K562 (cell line): ENCODE measurements around the gene ZDHHC1. TPM values are rescaled to one million over a fixed set of nuclear protein-coding genes. Genes with fewer than 3 reads are reported as not detected.
A peak's percentile ranks its signal among the peaks of the same experiment; 100 is the strongest.

ENCODE experiments used
- ATAC-seq: fragments of 200-7000 bp; cut with Tn5 transposase; 3 replicates; pipeline ENCODE4 v1.9.1; 2020; ENCODE audit warnings: moderate library complexity
- BruUV-seq: library from RNA; stranded (reverse); fragments of 400-500 nt; replicated peaks from 2 replicates; lab custom pipeline; 2021; lab: Mats Ljungman, UMichigan
- CTCF ChIA-PET: fragments of 300-600 bp; formaldehyde crosslinking; extraction: SDS; loops from one replicate; lab custom pipeline; 2021; ENCODE audit warnings: low intra/inter-chr PET ratio; lab: Yijun Ruan, JAX
- POLR2A ChIA-PET: fragments of 300-600, 350-650 bp; sonication (Branson Sonifier 250); formaldehyde crosslinking; extraction: SDS; loops from one replicate; lab custom pipeline; 2021; ENCODE audit warnings: antibody characterized with exemption, inconsistent platforms; lab: Yijun Ruan, JAX
- DNase-seq, 4 experiments: peaks; one replicate each; pipeline versions ENCODE4 v3.0.0 to v3.0.0-alpha.2; 2011 to 2018; ENCODE audit warnings: low spot score in 3 of 4, mixed read lengths in 3 of 4; ENCODE audit errors: extremely low read depth in 1 of 4
- FAIRE-seq: peaks from 2 replicates; lab custom pipeline; 2011; peaks lifted over from hg19 to GRCh38; lab: Jason Lieb, UNC
- H2AFZ ChIP-seq: 2 replicates; pipeline ENCODE4 v1.6.0; 2011; ENCODE audit warnings: low read depth, low read length, control low read depth, inconsistent platforms
- H3K27ac ChIP-seq: fragments of 200-600 bp; 3 replicates; pipeline ENCODE4 v1.8.0; 2011; ENCODE audit warnings: low read depth, mild to moderate bottlenecking, control low read depth, inconsistent platforms, low read length, moderate library complexity, mixed read lengths; ENCODE audit errors: extremely low read depth
- H3K27me3 ChIP-seq, 2 experiments: fragments of 300-600 bp in 1 of 2; 2 replicates in 1 of 2; 3 replicates in 1 of 2; pipeline versions ENCODE4 v1.6.0 to v1.8.0; 2011; ENCODE audit warnings: inconsistent platforms in 2 of 2, low read length in 2 of 2, mild to moderate bottlenecking in 1 of 2, mixed read lengths in 1 of 2, moderate library complexity in 1 of 2; ENCODE audit not compliant: control insufficient read depth in 2 of 2, insufficient read depth in 2 of 2
- H3K36me3 ChIP-seq: fragments of 300-600 bp; 3 replicates; pipeline ENCODE4 v1.8.0; 2011; ENCODE audit warnings: mild to moderate bottlenecking, low read length, inconsistent platforms; ENCODE audit not compliant: control insufficient read depth, insufficient read depth
- H3K4me1 ChIP-seq, 2 experiments: fragments of 200-600 bp in 1 of 2; replicated peaks in 1 of 2; 2 replicates in 1 of 2; 3 replicates in 1 of 2; pipeline versions ENCODE4 v1.5.1 to v1.8.0; 2011; ENCODE audit warnings: inconsistent platforms in 2 of 2, low read length in 2 of 2, mild to moderate bottlenecking in 1 of 2, mixed read lengths in 1 of 2, moderate library complexity in 1 of 2; ENCODE audit not compliant: control insufficient read depth in 2 of 2, insufficient read depth in 2 of 2
- H3K4me2 ChIP-seq: 2 replicates; pipeline ENCODE4 v1.6.1; 2011; ENCODE audit warnings: low read length, control low read depth, inconsistent platforms, mixed read lengths; ENCODE audit not compliant: insufficient read depth
- H3K4me3 ChIP-seq: fragments of 200-600 bp; sonication (generic), shearing (Covaris generic); 2 replicates; pipeline ENCODE4 v1.5.1; 2016; ENCODE audit warnings: control low read depth, inconsistent platforms
- H3K79me2 ChIP-seq: fragments of 200-600 bp; 3 replicates; pipeline ENCODE4 v1.8.0; 2011; ENCODE audit warnings: low read length, inconsistent platforms; ENCODE audit not compliant: control insufficient read depth, insufficient read depth
- H3K9ac ChIP-seq, 2 experiments: 2 replicates each; pipeline versions ENCODE4 v1.6.0 to v1.6.1; 2011; ENCODE audit warnings: low read depth in 2 of 2, low read length in 2 of 2, control low read depth in 1 of 2, inconsistent platforms in 1 of 2, mild to moderate bottlenecking in 1 of 2, mixed read lengths in 1 of 2; ENCODE audit not compliant: insufficient read depth in 1 of 2
- H3K9me1 ChIP-seq: one replicate; pipeline ENCODE4 v1.6.0; 2011; ENCODE audit warnings: inconsistent platforms, mild to moderate bottlenecking, low read length, moderate library complexity; ENCODE audit not compliant: control insufficient read depth, insufficient read depth
- H3K9me3 ChIP-seq: replicated peaks from 2 replicates; pipeline ENCODE4 v1.5.1; 2011; ENCODE audit warnings: low read depth, low read length, inconsistent platforms; ENCODE audit not compliant: control insufficient read depth, insufficient read depth
- H4K20me1 ChIP-seq: replicated peaks from 2 replicates; pipeline ENCODE4 v1.6.1; 2011; ENCODE audit warnings: low read length, inconsistent platforms, mixed read lengths; ENCODE audit not compliant: control insufficient read depth, insufficient read depth
- ARID1B ChIP-seq: fragments of 450-650 bp; IDR thresholded peaks from 2 replicates; pipeline ENCODE4 v1.6.1; 2016; ENCODE audit warnings: antibody characterized with exemption, mild to moderate bottlenecking, inconsistent platforms
- FOXM1 ChIP-seq, 2 experiments: fragments of 450-650 bp in 1 of 2; sonication (generic) in 1 of 2; formaldehyde crosslinking in 1 of 2; IDR thresholded peaks; 2 replicates each; pipeline versions ENCODE4 v1.6.1 to v1.9.0; 2017 to 2022; ENCODE audit warnings: low read depth in 2 of 2, mild to moderate bottlenecking in 2 of 2, missing genetic modification reagents in 1 of 2, moderate library complexity in 1 of 2
- IFI16 ChIP-seq: fragments of 250-450 bp; sonication (Bioruptor Pico); IDR thresholded peaks from 2 replicates; pipeline ENCODE4 v2.1.2; 2022; ENCODE audit warnings: mild to moderate bottlenecking, inconsistent platforms
- KHSRP ChIP-seq: fragments of 450-650 bp; IDR thresholded peaks from 2 replicates; pipeline ENCODE4 v1.6.1; 2017
- TCF7 ChIP-seq: sonication (generic); IDR thresholded peaks from 2 replicates; pipeline ENCODE4 v1.6.1; 2016; ENCODE audit warnings: antibody characterized with exemption, borderline replicate concordance
- TSC22D4 ChIP-seq: fragments of 450-650 bp; IDR thresholded peaks from 2 replicates; pipeline ENCODE4 v1.6.1; 2016; ENCODE audit warnings: missing genetic modification characterization, missing biosample characterization, control low read depth
- ZNF282 ChIP-seq: sonication (generic); formaldehyde crosslinking; IDR thresholded peaks from 2 replicates; pipeline ENCODE4 v1.8.1; 2023; ENCODE audit warnings: missing genetic modification reagents
- ZNF3 ChIP-seq: fragments of 250-450 bp; sonication (Bioruptor Pico); IDR thresholded peaks from 2 replicates; pipeline ENCODE4 v1.5.0; 2021; ENCODE audit warnings: mild to moderate bottlenecking, moderate library complexity
- ZNF431 ChIP-seq: sonication (generic); formaldehyde crosslinking; IDR thresholded peaks from 2 replicates; pipeline ENCODE4 v1.8.0; 2022; ENCODE audit warnings: mild to moderate bottlenecking, missing genetic modification reagents
- ZNF830 ChIP-seq: fragments of 250-450 bp; sonication (Bioruptor Pico); IDR thresholded peaks from 2 replicates; pipeline ENCODE4 v1.5.0; 2021; ENCODE audit warnings: mild to moderate bottlenecking
- WGBS: fragments of 100-300 bp; shearing (Covaris generic); methylation state at CpG from one replicate; pipeline ENCODE4 v1.1.6; 2016; ENCODE audit warnings: low coverage, mixed read lengths; ENCODE audit not compliant: insufficient coverage; ENCODE audit errors: missing lambda C conversion rate; 5-methylcytosine and 5-hydroxymethylcytosine counted together
- in situ Hi-C: fragments of 300-500 bp; cut with MboI; formaldehyde crosslinking; loops from 4 replicates; pipeline ENCODE4 v1.15.0; 2018; ENCODE audit warnings: inconsistent platforms, mixed read lengths
- intact Hi-C: fragments of 100-400 bp; cut with micrococcal nuclease; formaldehyde crosslinking; loops from 2 replicates; pipeline ENCODE4 v1.14.2; 2022
- polyA plus RNA-seq, 8 experiments: library from polyadenylated mRNA; depleted of rRNA in 4 of 8; stranded (reverse) in 5 of 8; unstranded in 3 of 8; fragments of >200 nt; fragmentation: Nextera tagmentation in 2 of 8; fragmentation: Illumina TruSeq in 1 of 8; extraction: Ambion mirVana in 2 of 8; extraction: Trizol in 1 of 8; gene quantifications; 2 replicates each; pipeline versions ENCODE4 v1.2.1 to v1.2.3, GENCODE V29; 2011 to 2014; ENCODE audit warnings: inconsistent platforms in 1 of 8, missing spikeins in 1 of 8
- total RNA-seq, 7 experiments: library from RNA; depleted of rRNA in 6 of 7; stranded (reverse); fragments of >200 nt in 6 of 7; fragmentation: Illumina TruSeq in 2 of 7; extraction: Trizol in 2 of 7; gene quantifications; 2 replicates each; pipeline versions ENCODE4 v1.2.1 to v1.2.3, GENCODE V29; 2011 to 2021; ENCODE audit warnings: low replicate concordance in 1 of 7
- TF ChIP-seq, protein P1 (sequence below): fragments of 150-350 bp; IDR thresholded peaks from 2 replicates; pipeline ENCODE4 v1.6.1; 2014; ENCODE audit warnings: low read depth, mild to moderate bottlenecking, low read length, borderline replicate concordance
- TF ChIP-seq, protein P2 (sequence below): fragments of 250-450 bp; sonication (Bioruptor Pico); IDR thresholded peaks from 2 replicates; pipeline ENCODE4 v1.4.0; 2020; ENCODE audit warnings: borderline replicate concordance
- TF ChIP-seq, protein P3 (sequence below), 3 experiments: IDR thresholded peaks in 2 of 3; conservative IDR thresholded peaks in 1 of 3; 2 replicates each; pipeline ENCODE4 v1.5.1; 2011 to 2012; ENCODE audit warnings: low read length in 3 of 3, mild to moderate bottlenecking in 3 of 3, control low read depth in 2 of 3, improper control_type of control experiment in 1 of 3, inconsistent platforms in 1 of 3, low read depth in 1 of 3, mixed read lengths in 1 of 3, moderate library complexity in 1 of 3; ENCODE audit not compliant: insufficient read depth in 2 of 3

Gene ZDHHC1
- total and polyA plus RNA-seq, 9 of the 15 experiments (the other 6 are each of a cell fraction or from before 2014, with no cell fraction given): 0.06 to 0.77 (median 0.25) TPM; not detected in 4

DNA sequence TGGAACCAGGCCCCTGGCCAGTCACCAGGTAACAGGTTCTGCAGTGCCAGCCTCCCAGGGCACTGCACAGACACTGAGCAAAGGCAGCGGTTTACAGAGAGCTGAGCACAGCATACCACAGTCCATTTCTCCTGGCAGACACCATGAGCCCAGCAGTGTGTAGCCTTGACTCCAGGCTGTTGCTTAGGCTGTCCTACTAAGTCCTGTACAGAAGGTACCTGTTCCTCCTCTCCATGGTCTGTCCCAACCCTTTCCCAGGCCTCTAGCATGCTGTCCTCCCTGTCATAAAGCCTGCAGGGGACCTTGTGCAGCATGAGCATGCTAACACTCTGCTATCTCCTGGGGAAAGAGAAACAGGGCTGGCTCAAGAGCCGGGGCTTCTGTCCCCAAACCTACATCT, 44.7 kb upstream of the ZDHHC1 start:
- WGBS: 61% methylated on average over 2 of the region's 2 CpGs
- FAIRE-seq (no peak), ATAC-seq (no peak), DNase-seq (no peak)
- Histone ChIP-seq H3K4me3 (no peak overlapping the region), H3K79me2 (peaks cover 48% of the 10 kb centered on the region), H3K9me1 (peaks cover 24% of the 10 kb centered on the region), H3K4me2 (0 out of 2 replicates have a peak overlapping the region, but pooled peaks have one; percentile 43), H3K9ac (peak overlapping the region in 1 of 2 experiments; percentile 28; a peak in 1 of 4 replicates), H3K9me3 (no peaks in the 10 kb centered on the region), H3K27ac (no peak overlapping the region), H4K20me1 (peaks cover 58% of the 10 kb centered on the region), H3K4me1 (peaks cover 30 to 48% of the 10 kb centered on the region in 2 experiments), H3K36me3 (peaks cover 36% of the 10 kb centered on the region; the same call in 2 of the 3 replicates), H3K27me3 (no peaks in the 10 kb centered on the region), H2AFZ (no peak overlapping the region)
- POLR2A ChIA-PET: interaction anchor here (0.6 to 1.5 kb wide), 4 partner anchors 9 to 275 kb away, joined by 3 to 6 read pairs (median 4); no protein-coding TSS in a partner anchor
- in situ Hi-C loops (no loop called here), intact Hi-C loops (loop anchor here (10.0 kb wide), 1 partner anchor 506 kb away; no protein-coding TSS in a partner anchor)
- BruUV-seq: no TSS peak
- CTCF ChIA-PET: no interaction called here
- TF ChIP-seq IFI16 (no peak), TSC22D4 (no peak), KHSRP (no peak), TCF7 (no peak), ZNF431 (CRISPR knock-in tag) (no peak), FOXM1 (IDR thresholded peaks at IDR 0.05; ENCODE audit: low read depth) (no peak), FOXM1 (CRISPR knock-in tag; IDR thresholded peaks at IDR 0.05; ENCODE audit: low read depth) (no peak), ZNF830 (CRISPR knock-in tag) (no peak), ARID1B (no peak), ZNF3 (CRISPR knock-in tag) (no peak), ZNF282 (no peak)
- TF ChIP-seq, protein P1, sequence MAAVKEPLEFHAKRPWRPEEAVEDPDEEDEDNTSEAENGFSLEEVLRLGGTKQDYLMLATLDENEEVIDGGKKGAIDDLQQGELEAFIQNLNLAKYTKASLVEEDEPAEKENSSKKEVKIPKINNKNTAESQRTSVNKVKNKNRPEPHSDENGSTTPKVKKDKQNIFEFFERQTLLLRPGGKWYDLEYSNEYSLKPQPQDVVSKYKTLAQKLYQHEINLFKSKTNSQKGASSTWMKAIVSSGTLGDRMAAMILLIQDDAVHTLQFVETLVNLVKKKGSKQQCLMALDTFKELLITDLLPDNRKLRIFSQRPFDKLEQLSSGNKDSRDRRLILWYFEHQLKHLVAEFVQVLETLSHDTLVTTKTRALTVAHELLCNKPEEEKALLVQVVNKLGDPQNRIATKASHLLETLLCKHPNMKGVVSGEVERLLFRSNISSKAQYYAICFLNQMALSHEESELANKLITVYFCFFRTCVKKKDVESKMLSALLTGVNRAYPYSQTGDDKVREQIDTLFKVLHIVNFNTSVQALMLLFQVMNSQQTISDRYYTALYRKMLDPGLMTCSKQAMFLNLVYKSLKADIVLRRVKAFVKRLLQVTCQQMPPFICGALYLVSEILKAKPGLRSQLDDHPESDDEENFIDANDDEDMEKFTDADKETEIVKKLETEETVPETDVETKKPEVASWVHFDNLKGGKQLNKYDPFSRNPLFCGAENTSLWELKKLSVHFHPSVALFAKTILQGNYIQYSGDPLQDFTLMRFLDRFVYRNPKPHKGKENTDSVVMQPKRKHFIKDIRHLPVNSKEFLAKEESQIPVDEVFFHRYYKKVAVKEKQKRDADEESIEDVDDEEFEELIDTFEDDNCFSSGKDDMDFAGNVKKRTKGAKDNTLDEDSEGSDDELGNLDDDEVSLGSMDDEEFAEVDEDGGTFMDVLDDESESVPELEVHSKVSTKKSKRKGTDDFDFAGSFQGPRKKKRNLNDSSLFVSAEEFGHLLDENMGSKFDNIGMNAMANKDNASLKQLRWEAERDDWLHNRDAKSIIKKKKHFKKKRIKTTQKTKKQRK: no peak
- TF ChIP-seq, protein P2, sequence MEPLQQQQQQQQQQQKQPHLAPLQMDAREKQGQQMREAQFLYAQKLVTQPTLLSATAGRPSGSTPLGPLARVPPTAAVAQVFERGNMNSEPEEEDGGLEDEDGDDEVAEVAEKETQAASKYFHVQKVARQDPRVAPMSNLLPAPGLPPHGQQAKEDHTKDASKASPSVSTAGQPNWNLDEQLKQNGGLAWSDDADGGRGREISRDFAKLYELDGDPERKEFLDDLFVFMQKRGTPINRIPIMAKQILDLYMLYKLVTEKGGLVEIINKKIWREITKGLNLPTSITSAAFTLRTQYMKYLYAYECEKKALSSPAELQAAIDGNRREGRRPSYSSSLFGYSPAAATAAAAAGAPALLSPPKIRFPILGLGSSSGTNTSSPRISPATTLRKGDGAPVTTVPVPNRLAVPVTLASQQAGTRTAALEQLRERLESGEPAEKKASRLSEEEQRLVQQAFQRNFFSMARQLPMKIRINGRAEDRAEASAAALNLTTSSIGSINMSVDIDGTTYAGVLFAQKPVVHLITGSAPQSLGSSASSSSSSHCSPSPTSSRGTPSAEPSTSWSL (CRISPR knock-in tag): no peak
- TF ChIP-seq, protein P3, sequence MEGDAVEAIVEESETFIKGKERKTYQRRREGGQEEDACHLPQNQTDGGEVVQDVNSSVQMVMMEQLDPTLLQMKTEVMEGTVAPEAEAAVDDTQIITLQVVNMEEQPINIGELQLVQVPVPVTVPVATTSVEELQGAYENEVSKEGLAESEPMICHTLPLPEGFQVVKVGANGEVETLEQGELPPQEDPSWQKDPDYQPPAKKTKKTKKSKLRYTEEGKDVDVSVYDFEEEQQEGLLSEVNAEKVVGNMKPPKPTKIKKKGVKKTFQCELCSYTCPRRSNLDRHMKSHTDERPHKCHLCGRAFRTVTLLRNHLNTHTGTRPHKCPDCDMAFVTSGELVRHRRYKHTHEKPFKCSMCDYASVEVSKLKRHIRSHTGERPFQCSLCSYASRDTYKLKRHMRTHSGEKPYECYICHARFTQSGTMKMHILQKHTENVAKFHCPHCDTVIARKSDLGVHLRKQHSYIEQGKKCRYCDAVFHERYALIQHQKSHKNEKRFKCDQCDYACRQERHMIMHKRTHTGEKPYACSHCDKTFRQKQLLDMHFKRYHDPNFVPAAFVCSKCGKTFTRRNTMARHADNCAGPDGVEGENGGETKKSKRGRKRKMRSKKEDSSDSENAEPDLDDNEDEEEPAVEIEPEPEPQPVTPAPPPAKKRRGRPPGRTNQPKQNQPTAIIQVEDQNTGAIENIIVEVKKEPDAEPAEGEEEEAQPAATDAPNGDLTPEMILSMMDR (IDR thresholded peaks at IDR 0.05 in 2 of 3, conservative IDR thresholded peaks at IDR 0.05 in 1 of 3; ENCODE audit: insufficient read depth in 2 of 3, low read depth in 1 of 3, low read length in 3 of 3): no peak
